ENCODE data around the gene TTC17.

TTC17 gene

DNA sequence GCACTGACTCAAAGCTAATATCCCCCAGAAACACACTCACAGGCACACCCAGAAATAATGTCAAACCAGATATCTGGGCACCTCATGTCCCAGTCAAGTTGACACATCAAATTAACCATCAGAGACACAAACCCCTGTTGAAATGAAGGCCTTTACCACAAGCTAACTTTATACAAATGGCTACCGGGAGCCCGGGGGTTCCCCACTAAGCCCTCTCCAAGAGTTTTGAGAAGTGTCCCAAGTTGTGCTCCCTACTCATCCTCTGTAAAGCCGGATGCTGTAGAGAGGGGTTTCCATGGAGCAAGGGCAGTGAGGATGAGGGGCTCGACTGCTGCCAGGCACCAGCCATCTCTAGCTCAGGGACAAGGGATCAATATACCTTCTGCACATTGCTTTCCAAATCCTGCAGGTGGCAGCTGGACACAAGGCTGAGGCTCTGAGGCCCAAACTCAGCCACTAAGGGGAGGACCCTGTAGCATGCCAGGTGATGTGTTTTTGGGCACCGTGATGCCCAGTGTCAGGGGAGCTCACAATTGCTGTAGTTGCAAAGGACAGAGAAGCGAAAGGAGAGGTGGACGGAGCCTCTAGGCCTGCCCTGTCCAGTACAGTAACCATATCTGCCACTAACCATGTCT is 145.7 kb downstream of the TTC17 start:
- TF ChIP-seq, protein P1, sequence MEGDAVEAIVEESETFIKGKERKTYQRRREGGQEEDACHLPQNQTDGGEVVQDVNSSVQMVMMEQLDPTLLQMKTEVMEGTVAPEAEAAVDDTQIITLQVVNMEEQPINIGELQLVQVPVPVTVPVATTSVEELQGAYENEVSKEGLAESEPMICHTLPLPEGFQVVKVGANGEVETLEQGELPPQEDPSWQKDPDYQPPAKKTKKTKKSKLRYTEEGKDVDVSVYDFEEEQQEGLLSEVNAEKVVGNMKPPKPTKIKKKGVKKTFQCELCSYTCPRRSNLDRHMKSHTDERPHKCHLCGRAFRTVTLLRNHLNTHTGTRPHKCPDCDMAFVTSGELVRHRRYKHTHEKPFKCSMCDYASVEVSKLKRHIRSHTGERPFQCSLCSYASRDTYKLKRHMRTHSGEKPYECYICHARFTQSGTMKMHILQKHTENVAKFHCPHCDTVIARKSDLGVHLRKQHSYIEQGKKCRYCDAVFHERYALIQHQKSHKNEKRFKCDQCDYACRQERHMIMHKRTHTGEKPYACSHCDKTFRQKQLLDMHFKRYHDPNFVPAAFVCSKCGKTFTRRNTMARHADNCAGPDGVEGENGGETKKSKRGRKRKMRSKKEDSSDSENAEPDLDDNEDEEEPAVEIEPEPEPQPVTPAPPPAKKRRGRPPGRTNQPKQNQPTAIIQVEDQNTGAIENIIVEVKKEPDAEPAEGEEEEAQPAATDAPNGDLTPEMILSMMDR (conservative IDR thresholded peaks at IDR 0.05; ENCODE audit: control insufficient read depth, insufficient read depth, low read depth, low read length): peak; percentile 39
- peak; percentile 35 for DNase-seq (ENCODE audit: low read depth)
- H3K4me3 ChIP-seq (ENCODE audit: control insufficient read depth, low read depth, low read length): no peak overlapping the region

DNA sequence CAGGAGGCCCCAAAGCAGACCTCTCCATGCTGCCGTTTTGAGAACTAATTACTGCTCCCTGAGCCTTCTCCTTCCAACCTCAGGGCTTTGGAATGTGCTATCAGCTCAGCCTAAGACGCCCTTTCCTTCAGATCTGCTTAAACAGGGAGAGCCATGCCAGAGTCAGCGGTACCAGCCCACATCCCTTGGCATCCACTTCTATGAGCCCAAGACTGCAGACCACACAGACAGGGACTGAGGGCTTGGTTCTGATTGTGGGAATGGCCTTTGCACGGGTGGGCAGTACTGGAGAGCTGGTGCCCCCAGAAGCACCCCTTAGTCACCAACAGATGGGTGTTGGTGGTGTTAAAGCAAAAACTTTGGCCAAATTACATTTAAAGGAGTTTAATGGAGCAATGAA is 146.5 kb downstream of the TTC17 start:
- no peak overlapping the region for H3K4me3 ChIP-seq (ENCODE audit: control insufficient read depth, low read depth, low read length)
- TF ChIP-seq, protein P1 (conservative IDR thresholded peaks at IDR 0.05; ENCODE audit: control insufficient read depth, insufficient read depth, low read depth, low read length): no peak
- no peak for DNase-seq (ENCODE audit: low read depth)

DNA sequence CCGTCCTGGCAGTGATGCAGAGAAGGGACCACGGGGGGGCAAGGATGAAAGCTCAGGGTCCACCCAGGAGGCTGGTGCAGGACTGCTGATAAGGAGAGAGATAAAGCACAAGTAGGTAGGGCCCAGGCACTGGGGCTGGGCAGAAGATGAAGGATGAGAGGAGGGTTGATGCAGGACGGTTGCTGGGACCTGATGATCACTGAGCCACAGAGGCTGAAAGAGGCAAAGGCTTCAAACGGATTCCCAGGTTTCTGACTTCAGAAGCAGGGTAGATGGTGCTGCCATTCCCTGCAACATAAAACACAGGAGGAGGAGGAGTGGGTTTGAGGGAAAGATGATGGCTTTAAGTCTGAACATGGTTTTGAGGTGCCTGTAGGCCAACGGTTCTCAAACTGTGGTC is 148.5 kb downstream of the TTC17 start:
- no peak for DNase-seq (ENCODE audit: low read depth)
- TF ChIP-seq, protein P1 (conservative IDR thresholded peaks at IDR 0.05; ENCODE audit: control insufficient read depth, insufficient read depth, low read depth, low read length): no peak
- H3K4me3 ChIP-seq (ENCODE audit: control insufficient read depth, low read depth, low read length): no peak overlapping the region

DNA sequence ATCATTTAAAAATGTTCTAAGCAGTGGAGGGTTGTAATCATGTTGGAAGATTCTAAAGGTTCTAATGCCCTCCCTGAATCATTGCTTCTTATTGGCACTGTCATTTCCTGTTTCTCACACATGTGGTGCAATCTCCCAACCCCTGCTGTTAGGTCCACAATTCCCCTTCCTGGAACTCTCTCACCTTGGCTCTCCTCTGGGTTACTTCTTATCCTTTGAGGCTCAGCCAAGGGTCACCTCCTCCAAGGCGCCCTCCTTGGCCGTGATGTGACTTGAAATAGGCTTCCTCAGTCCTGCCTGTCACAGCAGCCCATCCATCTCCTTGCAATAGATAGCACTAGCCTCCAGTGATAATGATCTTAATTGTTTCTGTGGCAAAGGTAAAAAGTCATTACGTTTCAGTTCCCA is 149.8 kb downstream of the TTC17 start:
- TF ChIP-seq, protein P1 (conservative IDR thresholded peaks at IDR 0.05; ENCODE audit: control insufficient read depth, insufficient read depth, low read depth, low read length): no peak
- peak; percentile 76 for DNase-seq (ENCODE audit: low read depth)

DNA sequence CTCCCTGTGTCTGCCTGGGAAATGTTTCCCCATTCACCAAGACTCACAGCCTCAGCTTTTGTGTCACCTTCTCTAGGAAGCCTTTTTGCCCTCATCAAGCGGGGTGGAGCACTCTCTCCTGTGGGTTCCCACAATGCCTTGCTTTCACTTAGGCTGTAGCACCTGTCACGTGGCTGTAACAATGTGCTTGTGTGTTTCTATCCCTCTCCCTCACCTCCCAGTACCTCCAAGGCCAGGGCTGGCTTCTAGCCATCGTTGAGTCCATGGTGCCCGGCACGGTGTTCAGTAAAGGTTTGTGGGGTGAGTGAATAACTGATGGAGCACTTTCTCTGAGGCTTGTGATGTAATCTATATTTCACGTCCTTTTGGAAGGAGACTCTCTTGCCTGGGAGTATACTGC is 153.2 kb downstream of the TTC17 start:
- DNase-seq (ENCODE audit: low read depth): no peak
- H3K4me3 ChIP-seq (ENCODE audit: control insufficient read depth, low read depth, low read length): no peak overlapping the region
- TF ChIP-seq, protein P1 (conservative IDR thresholded peaks at IDR 0.05; ENCODE audit: control insufficient read depth, insufficient read depth, low read depth, low read length): no peak

More for the DNA sequence above, 149.8 kb downstream of the TTC17 start:
- no peak overlapping the region for H3K4me3 ChIP-seq (ENCODE audit: control insufficient read depth, low read depth, low read length)

DNA sequence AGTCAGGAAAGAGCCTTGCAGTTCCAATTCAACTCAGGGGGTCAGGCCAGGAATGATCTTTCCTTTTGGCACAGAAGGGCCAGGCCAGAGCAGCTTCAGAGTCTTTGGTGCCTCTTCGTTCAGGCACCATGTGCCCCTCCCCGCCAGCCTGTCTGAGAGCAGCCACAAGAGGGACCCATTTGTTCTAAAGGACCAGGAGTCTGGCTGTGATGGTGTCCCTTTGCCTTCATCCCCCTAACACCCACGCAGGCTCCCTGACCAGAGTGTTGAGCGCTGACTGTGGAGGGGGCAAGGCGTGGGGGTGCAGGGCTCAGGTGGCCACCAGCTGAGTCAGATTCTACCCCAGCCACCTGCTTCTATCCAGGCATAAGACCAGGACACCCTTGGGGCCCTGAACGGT is 156.4 kb downstream of the TTC17 start:
- no peak for DNase-seq (ENCODE audit: low read depth)
- TF ChIP-seq, protein P1 (conservative IDR thresholded peaks at IDR 0.05; ENCODE audit: control insufficient read depth, insufficient read depth, low read depth, low read length): peak; percentile 14
- no peak overlapping the region for H3K4me3 ChIP-seq (ENCODE audit: control insufficient read depth, low read depth, low read length)

Data from fibroblast of mammary gland (primary cell).